Measurements from ENCODE around the gene CDNF. TPM values are rescaled to one million over a fixed set of nuclear protein-coding genes. Genes with fewer than 3 reads are reported as not detected.
A peak's percentile ranks its signal among the peaks of the same experiment; 100 is the strongest.

The CDNF gene
- polyA plus RNA-seq, result under 1 TPM; 0.64 to 0.81 TPM

DNA sequence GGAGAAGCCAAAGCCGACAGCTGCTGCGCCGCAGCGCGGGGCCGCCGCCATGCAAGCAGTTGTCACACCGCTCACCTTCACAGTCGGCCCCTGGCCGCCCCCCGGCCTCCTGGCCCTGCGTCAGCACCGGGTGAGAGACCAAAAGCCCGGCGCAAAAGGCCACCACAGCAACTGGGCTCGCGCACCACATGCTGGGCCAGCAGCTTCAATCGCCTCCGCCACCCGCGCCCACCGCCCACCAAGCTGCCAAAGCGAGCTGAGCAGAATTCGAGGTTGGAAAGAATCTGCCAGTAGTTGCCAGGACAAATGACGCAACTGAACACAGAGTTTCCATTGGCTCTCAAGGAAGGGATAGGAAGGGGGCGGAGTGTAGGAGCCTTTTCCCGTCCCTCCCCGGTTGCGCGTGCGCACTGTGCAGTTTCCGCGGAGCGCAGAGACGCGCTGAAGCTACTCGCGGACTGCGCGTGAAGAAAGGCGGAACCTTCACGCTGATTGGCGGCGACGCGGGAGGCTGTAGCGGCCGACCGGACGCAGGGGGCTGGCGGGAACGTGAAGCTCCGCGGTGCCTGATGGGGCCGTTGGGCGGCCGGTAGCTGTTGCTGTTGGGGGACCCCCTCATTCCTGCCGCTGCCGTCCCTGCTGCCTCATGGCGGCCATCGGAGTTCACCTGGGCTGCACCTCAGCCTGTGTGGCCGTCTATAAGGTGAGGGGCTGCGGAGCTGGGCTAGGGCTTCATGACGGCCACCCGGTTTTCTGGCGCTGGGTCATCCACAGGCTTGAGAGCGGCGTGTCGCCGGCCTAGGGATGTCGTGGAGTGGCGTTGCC lies at the start of gene CDNF, which contains the start of the genes HSPA14 and MSANTD7:
Gene CDNF (minus strand): TSS at position 281 of the 825 bp plus-strand sequence. CDS start 91 bp downstream, at position 190.
Gene HSPA14 (plus strand): TSS at position 550 of the 825 bp plus-strand sequence. CDS start 97 bp downstream, at position 647.
Gene MSANTD7 (plus strand): TSS at position 550 of the 825 bp plus-strand sequence. CDS start 3,979 bp downstream, outside the sequence.
- WGBS, 2 donors, result 0 to 1% methylated on average over 66 to 72 of the region's 72 CpGs
- no peaks in the 10 kb centered on the region for H3K4me1 ChIP-seq (ENCODE audit: control insufficient read depth in 2 of 2, insufficient read depth in 2 of 2, low read length in 1 of 2)
- peaks cover 7 to 12% of the 10 kb centered on the region in 2 donors for H3K36me3 ChIP-seq (ENCODE audit: control insufficient read depth in 2 of 2, insufficient read depth in 2 of 2, low read length in 1 of 2)
- H3K4me3 ChIP-seq (ENCODE audit: low read depth in 1 of 2, low read length in 2 of 2), result peak within 1 kb of the TSS; percentile 99
- peak within 1 kb of the TSS; percentile 94 to 97 for H3K27ac ChIP-seq (ENCODE audit: low read depth in 2 of 2, low read length in 1 of 2)
- H3K9me3 ChIP-seq (ENCODE audit: control insufficient read depth in 2 of 2, insufficient read depth in 1 of 2, low read depth in 1 of 2, low read length in 1 of 2), result no peaks in the 10 kb centered on the region
- no peaks in the 10 kb centered on the region for H3K27me3 ChIP-seq (ENCODE audit: control insufficient read depth in 1 of 2, insufficient read depth in 2 of 2, low read length in 2 of 2)

DNA sequence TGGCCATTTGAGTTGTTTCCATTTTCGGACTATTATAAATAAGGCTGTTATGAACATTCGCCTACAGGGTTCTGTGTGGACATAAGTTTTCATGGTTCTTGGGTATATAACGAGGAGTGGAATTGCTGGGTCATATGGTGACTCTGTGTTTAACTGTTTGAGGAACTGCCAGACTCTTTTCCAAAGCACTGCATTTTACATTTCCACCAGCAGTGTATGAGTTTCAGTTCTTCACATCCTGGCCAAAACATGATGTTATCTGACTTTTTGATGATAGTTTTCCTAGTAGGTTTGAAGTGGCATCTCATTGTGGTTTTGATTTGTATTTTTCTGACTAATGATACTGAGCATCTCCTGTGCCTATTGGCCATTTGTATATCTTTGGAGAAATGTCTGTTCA lies 46.2 kb upstream of the CDNF start:
- Histone ChIP-seq H3K4me1 (ENCODE audit: control insufficient read depth in 2 of 2, insufficient read depth in 2 of 2, low read length in 1 of 2) (no peaks in the 10 kb centered on the region), H3K4me3 (ENCODE audit: low read depth in 1 of 2, low read length in 2 of 2) (no peak overlapping the region), H3K27me3 (ENCODE audit: control insufficient read depth in 1 of 2, insufficient read depth in 2 of 2, low read length in 2 of 2) (no peaks in the 10 kb centered on the region), H3K9me3 (ENCODE audit: control insufficient read depth in 2 of 2, insufficient read depth in 1 of 2, low read depth in 1 of 2, low read length in 1 of 2) (no peaks in the 10 kb centered on the region), H3K36me3 (ENCODE audit: control insufficient read depth in 2 of 2, insufficient read depth in 2 of 2, low read length in 1 of 2) (no peaks in the 10 kb centered on the region), H3K27ac (ENCODE audit: low read depth in 2 of 2, low read length in 1 of 2) (no peak overlapping the region)
- 92 to 94% methylated on average over 3 of the region's 3 CpGs for WGBS, 2 donors

DNA sequence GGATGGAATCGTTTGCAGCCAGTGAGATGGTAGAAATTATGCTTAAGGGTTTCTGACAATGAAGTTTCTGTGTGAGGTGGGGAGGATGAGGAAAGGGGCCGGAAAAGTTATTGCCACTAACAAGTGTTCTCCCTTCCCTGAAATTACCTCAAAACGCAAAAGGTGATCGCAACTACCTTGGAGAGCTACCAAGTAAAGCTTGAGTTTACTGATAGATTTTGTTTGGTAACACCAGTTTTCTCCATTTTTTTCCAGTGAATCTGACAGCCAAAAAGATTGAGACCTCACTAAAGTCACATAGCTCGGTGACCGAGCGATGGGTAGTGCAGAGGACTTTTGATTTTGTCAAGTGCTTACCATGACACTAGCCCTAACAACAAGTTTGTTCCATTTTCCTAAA lies 42.4 kb upstream of the CDNF start:
- Histone ChIP-seq H3K4me3 (ENCODE audit: low read depth in 1 of 2, low read length in 2 of 2) (peak overlapping the region in 1 of 2 donors; percentile 88), H3K4me1 (ENCODE audit: control insufficient read depth in 2 of 2, insufficient read depth in 2 of 2, low read length in 1 of 2) (no peaks in the 10 kb centered on the region), H3K27ac (ENCODE audit: low read depth in 2 of 2, low read length in 1 of 2) (no peak overlapping the region), H3K36me3 (ENCODE audit: control insufficient read depth in 2 of 2, insufficient read depth in 2 of 2, low read length in 1 of 2) (no peaks in the 10 kb centered on the region), H3K9me3 (ENCODE audit: control insufficient read depth in 2 of 2, insufficient read depth in 1 of 2, low read depth in 1 of 2, low read length in 1 of 2) (no peaks in the 10 kb centered on the region), H3K27me3 (ENCODE audit: control insufficient read depth in 1 of 2, insufficient read depth in 2 of 2, low read length in 2 of 2) (no peaks in the 10 kb centered on the region)
- 52 to 58% methylated on average over 7 of the region's 7 CpGs for WGBS, 2 donors

DNA sequence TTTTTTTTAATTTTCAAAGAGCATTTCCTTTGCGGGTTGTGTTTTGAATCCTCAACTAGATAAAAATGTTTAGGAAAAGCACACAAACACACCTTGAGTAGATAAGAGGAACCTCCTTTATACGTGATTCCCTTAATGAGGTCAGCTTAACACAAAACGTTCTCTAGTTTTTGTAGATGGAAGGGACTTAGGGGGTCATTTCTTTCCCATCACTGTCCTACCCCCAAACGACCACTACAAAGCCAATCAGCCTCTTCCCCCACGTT lies 42.0 kb upstream of the CDNF start:
- WGBS, 2 donors, result 1 to 4% methylated on average over 5 of the region's 5 CpGs
- no peaks in the 10 kb centered on the region for H3K27me3 ChIP-seq (ENCODE audit: control insufficient read depth in 1 of 2, insufficient read depth in 2 of 2, low read length in 2 of 2)
- no peak overlapping the region for H3K27ac ChIP-seq (ENCODE audit: low read depth in 2 of 2, low read length in 1 of 2)
- H3K4me3 ChIP-seq (ENCODE audit: low read depth in 1 of 2, low read length in 2 of 2), result peak overlapping the region in 1 of 2 donors; percentile 88
- H3K36me3 ChIP-seq (ENCODE audit: control insufficient read depth in 2 of 2, insufficient read depth in 2 of 2, low read length in 1 of 2), result no peaks in the 10 kb centered on the region
- H3K4me1 ChIP-seq (ENCODE audit: control insufficient read depth in 2 of 2, insufficient read depth in 2 of 2, low read length in 1 of 2), result no peaks in the 10 kb centered on the region
- H3K9me3 ChIP-seq (ENCODE audit: control insufficient read depth in 2 of 2, insufficient read depth in 1 of 2, low read depth in 1 of 2, low read length in 1 of 2), result no peaks in the 10 kb centered on the region

DNA sequence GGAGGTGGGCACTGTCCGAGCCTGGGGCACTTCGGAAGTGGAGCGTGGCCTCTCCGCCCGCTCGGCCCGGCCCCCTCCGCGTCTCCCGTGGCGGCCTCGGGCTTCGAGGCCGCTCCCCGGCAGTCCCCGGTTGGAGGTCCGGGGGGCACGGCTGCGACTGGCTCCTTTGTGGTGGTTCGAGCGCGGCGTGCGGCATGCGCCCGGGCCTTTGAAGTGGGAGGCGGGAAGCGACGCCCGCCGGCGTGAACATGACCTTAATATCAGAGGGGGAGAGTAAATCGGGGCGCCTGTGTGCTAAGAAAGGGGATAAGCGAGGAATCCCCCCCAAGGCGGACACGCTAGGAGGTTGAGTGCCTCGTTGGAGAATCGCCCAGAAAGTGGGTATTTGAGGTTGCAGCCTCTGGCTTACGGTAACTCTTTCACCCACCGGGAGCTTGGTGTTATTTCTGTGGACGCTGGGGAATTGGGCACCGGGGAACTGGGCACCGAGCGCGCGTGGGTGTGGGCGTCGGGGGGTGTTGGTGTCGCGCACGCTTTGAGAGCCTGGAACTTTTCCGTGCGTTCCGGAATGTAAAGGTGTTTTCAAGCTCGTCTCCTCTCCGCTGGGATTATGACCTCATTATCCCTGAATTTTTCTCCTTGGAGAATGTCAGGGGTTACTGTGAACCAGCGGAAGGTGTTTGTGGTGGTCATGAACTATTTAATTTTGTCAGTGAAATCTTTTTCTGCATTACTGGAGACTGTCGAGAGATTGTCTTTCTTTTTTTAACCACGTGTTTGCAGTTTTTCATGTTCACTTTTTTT lies 41.5 kb upstream of the CDNF start:
- Histone ChIP-seq H3K4me1 (ENCODE audit: control insufficient read depth in 2 of 2, insufficient read depth in 2 of 2, low read length in 1 of 2) (no peaks in the 10 kb centered on the region), H3K9me3 (ENCODE audit: control insufficient read depth in 2 of 2, insufficient read depth in 1 of 2, low read depth in 1 of 2, low read length in 1 of 2) (no peaks in the 10 kb centered on the region), H3K27me3 (ENCODE audit: control insufficient read depth in 1 of 2, insufficient read depth in 2 of 2, low read length in 2 of 2) (no peaks in the 10 kb centered on the region), H3K27ac (ENCODE audit: low read depth in 2 of 2, low read length in 1 of 2) (peak overlapping the region; percentile 96 to 97), H3K4me3 (ENCODE audit: low read depth in 1 of 2, low read length in 2 of 2) (peak overlapping the region; percentile 88 to 98), H3K36me3 (ENCODE audit: control insufficient read depth in 2 of 2, insufficient read depth in 2 of 2, low read length in 1 of 2) (no peaks in the 10 kb centered on the region)
- 1% methylated on average over 55 to 60 of the region's 60 CpGs for WGBS, 2 donors

DNA sequence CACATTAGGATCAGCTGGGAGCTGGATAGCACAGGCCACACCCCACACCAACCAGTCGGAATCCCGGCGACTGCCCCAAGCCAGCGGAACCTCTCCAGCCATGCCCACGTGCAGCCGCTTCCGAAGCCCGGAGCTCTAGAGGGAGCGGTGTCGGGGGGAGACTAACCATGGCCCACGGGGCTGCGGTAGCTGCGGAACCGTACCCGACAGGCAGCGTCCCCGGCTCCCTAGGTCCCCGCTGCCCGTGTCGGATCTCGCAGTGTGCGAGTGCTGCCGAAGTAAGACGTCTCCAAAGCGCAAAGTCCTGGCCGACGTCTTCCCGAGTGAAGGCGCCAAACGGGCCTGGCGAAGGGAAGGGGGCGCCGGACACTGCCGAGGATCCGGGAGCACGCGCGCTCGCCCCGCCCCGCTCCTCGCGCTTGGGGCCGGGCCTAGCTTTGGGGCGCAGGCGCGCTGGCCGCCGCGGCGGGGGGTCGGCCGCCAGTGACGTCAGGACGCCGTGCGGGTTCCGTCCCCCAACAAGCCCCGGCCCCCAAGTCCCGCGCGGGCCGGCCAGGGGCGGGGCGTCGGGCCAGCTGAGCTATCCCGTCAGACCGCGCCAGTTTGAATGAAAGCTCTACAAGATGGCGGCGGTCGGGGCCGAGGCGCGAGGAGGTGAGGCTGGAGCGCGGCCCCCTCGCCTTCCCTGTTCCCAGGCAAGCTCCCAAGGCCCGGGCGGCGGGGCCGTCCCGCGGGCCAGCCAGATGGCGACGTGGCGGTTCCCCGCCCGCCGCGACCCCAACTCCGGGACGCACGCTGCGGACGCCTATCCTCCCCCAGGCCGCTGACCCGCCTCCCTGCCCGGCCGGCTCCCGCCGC lies 40.7 kb upstream of the CDNF start, which contains the start of gene SUV39H2:
Gene SUV39H2 (plus strand): TSS at position 601 of the 858 bp plus-strand sequence. CDS start 23 bp downstream, at position 624.
- no peaks in the 10 kb centered on the region for H3K9me3 ChIP-seq (ENCODE audit: control insufficient read depth in 2 of 2, insufficient read depth in 1 of 2, low read depth in 1 of 2, low read length in 1 of 2)

GRCh38 chr10:14876764-14877163 lies 38.9 kb upstream of the CDNF start:
- 88 to 93% methylated on average over 9 of the region's 9 CpGs for WGBS, 2 donors
- no peak overlapping the region for H3K4me3 ChIP-seq (ENCODE audit: low read depth in 1 of 2, low read length in 2 of 2)

More for the DNA sequence above, 40.7 kb upstream of the CDNF start, which contains the start of gene SUV39H2:
- peak within 1 kb of the TSS; percentile 96 to 97 for H3K27ac ChIP-seq (ENCODE audit: low read depth in 2 of 2, low read length in 1 of 2)
- H3K4me3 ChIP-seq (ENCODE audit: low read depth in 1 of 2, low read length in 2 of 2), result peak within 1 kb of the TSS; percentile 88 to 98
- no peaks in the 10 kb centered on the region for H3K4me1 ChIP-seq (ENCODE audit: control insufficient read depth in 2 of 2, insufficient read depth in 2 of 2, low read length in 1 of 2)
- no peaks in the 10 kb centered on the region for H3K36me3 ChIP-seq (ENCODE audit: control insufficient read depth in 2 of 2, insufficient read depth in 2 of 2, low read length in 1 of 2)
- no peaks in the 10 kb centered on the region for H3K27me3 ChIP-seq (ENCODE audit: control insufficient read depth in 1 of 2, insufficient read depth in 2 of 2, low read length in 2 of 2)
- 0 to 1% methylated on average over 84 to 102 of the region's 102 CpGs for WGBS, 2 donors

DNA sequence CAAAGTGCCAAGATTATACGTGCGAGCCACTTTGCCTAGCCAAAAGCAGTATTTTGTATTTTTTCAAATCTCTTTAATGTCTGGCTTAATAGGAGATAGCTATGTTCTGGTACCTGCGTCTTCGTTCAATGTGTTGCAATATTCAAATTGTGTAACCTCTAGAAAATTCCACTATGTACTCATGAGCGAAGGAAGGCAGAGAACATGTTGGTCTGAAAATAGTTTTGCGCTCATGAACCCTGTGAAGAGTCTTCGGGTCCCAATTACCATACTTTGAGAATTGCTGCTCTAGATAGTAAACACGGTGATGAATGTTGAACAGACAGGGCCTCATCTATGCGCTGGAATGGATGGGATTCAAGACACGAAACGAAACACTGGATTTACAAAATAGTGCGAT lies 38.1 kb upstream of the CDNF start:
- H3K9me3 ChIP-seq (ENCODE audit: control insufficient read depth in 2 of 2, insufficient read depth in 1 of 2, low read depth in 1 of 2, low read length in 1 of 2), result no peaks in the 10 kb centered on the region
- no peaks in the 10 kb centered on the region for H3K4me1 ChIP-seq (ENCODE audit: control insufficient read depth in 2 of 2, insufficient read depth in 2 of 2, low read length in 1 of 2)
- no peak overlapping the region for H3K27ac ChIP-seq (ENCODE audit: low read depth in 2 of 2, low read length in 1 of 2)
- no peaks in the 10 kb centered on the region for H3K36me3 ChIP-seq (ENCODE audit: control insufficient read depth in 2 of 2, insufficient read depth in 2 of 2, low read length in 1 of 2)
- WGBS, 2 donors, result 95 to 96% methylated on average over 12 of the region's 12 CpGs
- no peaks in the 10 kb centered on the region for H3K27me3 ChIP-seq (ENCODE audit: control insufficient read depth in 1 of 2, insufficient read depth in 2 of 2, low read length in 2 of 2)
- no peak overlapping the region for H3K4me3 ChIP-seq (ENCODE audit: low read depth in 1 of 2, low read length in 2 of 2)

More at GRCh38 chr10:14876764-14877163, 38.9 kb upstream of the CDNF start:
- no peaks in the 10 kb centered on the region for H3K36me3 ChIP-seq (ENCODE audit: control insufficient read depth in 2 of 2, insufficient read depth in 2 of 2, low read length in 1 of 2)
- no peaks in the 10 kb centered on the region for H3K4me1 ChIP-seq (ENCODE audit: control insufficient read depth in 2 of 2, insufficient read depth in 2 of 2, low read length in 1 of 2)
- peak overlapping the region in 1 of 2 donors; percentile 22 for H3K27ac ChIP-seq (ENCODE audit: low read depth in 2 of 2, low read length in 1 of 2)
- no peaks in the 10 kb centered on the region for H3K27me3 ChIP-seq (ENCODE audit: control insufficient read depth in 1 of 2, insufficient read depth in 2 of 2, low read length in 2 of 2)
- no peaks in the 10 kb centered on the region for H3K9me3 ChIP-seq (ENCODE audit: control insufficient read depth in 2 of 2, insufficient read depth in 1 of 2, low read depth in 1 of 2, low read length in 1 of 2)
